Mesendoderm (in vitro differentiated cells): ENCODE data around the gene PDHX.

ENCODE experiments used
- DNase-seq: peaks from one replicate; pipeline ENCODE4 v3.0.0; 2013
- H2AK5ac ChIP-seq: 2 replicates; pipeline ENCODE4 v1.6.1; 2013; ENCODE audit warnings: low read length, inconsistent platforms
- H2BK120ac ChIP-seq: 2 replicates; pipeline ENCODE4 v1.6.1; 2013; ENCODE audit warnings: low read depth, mild to moderate bottlenecking, low read length, moderate library complexity, mixed read lengths
- H2BK15ac ChIP-seq: replicated peaks from 2 replicates; pipeline ENCODE4 v1.6.1; 2013; ENCODE audit warnings: low read depth, mild to moderate bottlenecking, moderate library complexity
- H2BK5ac ChIP-seq: 2 replicates; pipeline ENCODE4 v1.6.1; 2013; ENCODE audit warnings: low read length, inconsistent platforms
- H3K18ac ChIP-seq: 2 replicates; pipeline ENCODE4 v1.6.1; 2013; ENCODE audit warnings: mild to moderate bottlenecking, low read length, mixed read lengths
- H3K23ac ChIP-seq: one replicate; pipeline ENCODE4 v1.6.1; 2013; ENCODE audit warnings: low read length
- H3K27ac ChIP-seq: 2 replicates; pipeline ENCODE4 v1.5.1; 2013; ENCODE audit warnings: low read depth, mild to moderate bottlenecking, inconsistent platforms, low read length, moderate library complexity
- H3K27me3 ChIP-seq: 2 replicates; pipeline ENCODE4 v1.6.1; 2013; ENCODE audit warnings: low read length, control low read depth, mild to moderate bottlenecking, inconsistent platforms; ENCODE audit not compliant: insufficient read depth, poor library complexity
- H3K36me3 ChIP-seq: 2 replicates; pipeline ENCODE4 v1.6.1; 2013; ENCODE audit warnings: low read length, inconsistent platforms; ENCODE audit not compliant: control insufficient read depth, insufficient read depth
- H3K4ac ChIP-seq: one replicate; pipeline ENCODE4 v1.6.1; 2013; ENCODE audit warnings: low read depth, mild to moderate bottlenecking, low read length, moderate library complexity
- H3K4me1 ChIP-seq: 2 replicates; pipeline ENCODE4 v1.6.1; 2013; ENCODE audit warnings: low read depth, low read length, inconsistent platforms; ENCODE audit not compliant: control insufficient read depth
- H3K4me2 ChIP-seq: 2 replicates; pipeline ENCODE4 v1.6.1; 2013; ENCODE audit warnings: low read length
- H3K4me3 ChIP-seq: 2 replicates; pipeline ENCODE4 v1.5.1; 2013; ENCODE audit warnings: mild to moderate bottlenecking, low read length
- H3K56ac ChIP-seq: one replicate; pipeline ENCODE4 v1.6.1; 2013; ENCODE audit warnings: low read length
- H3K79me1 ChIP-seq: 2 replicates; pipeline ENCODE4 v1.6.1; 2013; ENCODE audit warnings: low read length, inconsistent platforms
- H3K79me2 ChIP-seq: 2 replicates; pipeline ENCODE4 v1.6.1; 2013; ENCODE audit warnings: mild to moderate bottlenecking, low read length; ENCODE audit not compliant: control insufficient read depth, insufficient read depth
- H3K9ac ChIP-seq: 2 replicates; pipeline ENCODE4 v1.6.1; 2013; ENCODE audit warnings: low read length, inconsistent platforms
- H4K5ac ChIP-seq: one replicate; pipeline ENCODE4 v1.6.1; 2013; ENCODE audit warnings: low read length
- H4K8ac ChIP-seq: one replicate; pipeline ENCODE4 v1.6.1; 2013; ENCODE audit warnings: low read depth, mild to moderate bottlenecking, control low read depth, low read length, moderate library complexity
- WGBS: extraction: QIAGEN DNeasy Blood & Tissue Kit; methylation state at CpG from one replicate; pipeline ENCODE4 v1.1.7; 2013; ENCODE audit warnings: low lambda C conversion rate, missing lambda C conversion rate; ENCODE audit not compliant: insufficient coverage; ENCODE audit errors: extremely low coverage; 5-methylcytosine and 5-hydroxymethylcytosine counted together

Gene PDHX

DNA sequence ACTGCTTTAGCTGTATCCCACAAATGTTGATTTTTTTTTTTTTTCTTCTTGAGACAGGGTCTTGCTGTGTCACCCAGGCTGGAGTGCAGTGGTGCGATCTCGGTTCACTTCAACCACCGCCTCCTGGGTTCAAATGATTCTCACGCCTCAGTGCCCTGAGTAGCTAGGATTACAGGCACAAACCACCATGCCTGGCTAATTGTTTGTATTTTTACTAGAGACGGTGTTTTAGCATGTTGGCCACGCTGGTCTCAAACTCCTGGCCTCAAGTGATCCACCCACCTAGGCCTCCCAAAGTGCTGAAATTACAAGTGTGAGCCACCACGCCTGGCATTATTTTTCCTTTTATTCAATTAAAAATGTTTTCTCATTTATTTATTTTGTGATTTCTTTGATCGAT is 55.9 kb downstream of the PDHX start:
- no peak overlapping the region for H3K9ac ChIP-seq
- H2BK5ac ChIP-seq = no peak overlapping the region
- H4K5ac ChIP-seq = no peak overlapping the region
- no peak overlapping the region for H3K4me2 ChIP-seq
- no peak overlapping the region for H3K4me3 ChIP-seq
- H4K8ac ChIP-seq = no peak overlapping the region
- H3K56ac ChIP-seq = no peak overlapping the region
- H3K27me3 ChIP-seq = no peaks in the 10 kb centered on the region
- H3K36me3 ChIP-seq = no peaks in the 10 kb centered on the region
- H3K18ac ChIP-seq = no peak overlapping the region
- no peak overlapping the region for H3K23ac ChIP-seq
- H2BK15ac ChIP-seq = no peak overlapping the region
- no peaks in the 10 kb centered on the region for H3K79me1 ChIP-seq
- H2BK120ac ChIP-seq = no peak overlapping the region
- no peaks in the 10 kb centered on the region for H3K79me2 ChIP-seq
- no peaks in the 10 kb centered on the region for H3K4me1 ChIP-seq
- DNase-seq = no peak
- H2AK5ac ChIP-seq = no peak overlapping the region
- WGBS = no CpG with 5 or more reads among the region's 8 CpGs
- no peak overlapping the region for H3K4ac ChIP-seq
- H3K27ac ChIP-seq = no peak overlapping the region

- H3K18ac ChIP-seq = no peak overlapping the region
- H3K27ac ChIP-seq = no peak overlapping the region
- H4K8ac ChIP-seq = no peak overlapping the region
- WGBS = no CpG with 5 or more reads among the region's 2 CpGs
- H3K23ac ChIP-seq = no peak overlapping the region
- no peak overlapping the region for H3K4ac ChIP-seq
- no peak overlapping the region for H3K4me2 ChIP-seq
- H3K79me2 ChIP-seq = no peaks in the 10 kb centered on the region
- no peak overlapping the region for H3K9ac ChIP-seq
- no peak overlapping the region for H3K4me3 ChIP-seq
- DNase-seq = no peak
- H2BK120ac ChIP-seq = no peak overlapping the region
- H3K56ac ChIP-seq = no peak overlapping the region
- H3K4me1 ChIP-seq = no peaks in the 10 kb centered on the region
- H2BK15ac ChIP-seq = no peak overlapping the region
- no peak overlapping the region for H4K5ac ChIP-seq
- no peaks in the 10 kb centered on the region for H3K79me1 ChIP-seq
- H3K27me3 ChIP-seq = no peaks in the 10 kb centered on the region
- no peak overlapping the region for H2AK5ac ChIP-seq
- no peaks in the 10 kb centered on the region for H3K36me3 ChIP-seq
- no peak overlapping the region for H2BK5ac ChIP-seq
Measured at GRCh38 chr11:34972892-34973291, 56.5 kb downstream of the PDHX start.

- H3K27ac ChIP-seq = no peak overlapping the region
- no peak overlapping the region for H3K4me3 ChIP-seq
- H4K5ac ChIP-seq = no peak overlapping the region
- no peak overlapping the region for H3K9ac ChIP-seq
- no peak overlapping the region for H4K8ac ChIP-seq
- H3K4me1 ChIP-seq = peaks cover 4% of the 10 kb centered on the region
- peak; percentile 19 for DNase-seq
- H3K56ac ChIP-seq = no peak overlapping the region
- no peaks in the 10 kb centered on the region for H3K36me3 ChIP-seq
- H3K18ac ChIP-seq = no peak overlapping the region
- H3K79me2 ChIP-seq = no peaks in the 10 kb centered on the region
- no peak overlapping the region for H2BK120ac ChIP-seq
- H3K79me1 ChIP-seq = no peaks in the 10 kb centered on the region
- no peak overlapping the region for H2AK5ac ChIP-seq
- H3K4ac ChIP-seq = no peak overlapping the region
- no peaks in the 10 kb centered on the region for H3K27me3 ChIP-seq
- H3K23ac ChIP-seq = no peak overlapping the region
- no peak overlapping the region for H2BK5ac ChIP-seq
- WGBS = no CpG with 5 or more reads among the region's 3 CpGs
- no peak overlapping the region for H2BK15ac ChIP-seq
- no peak overlapping the region for H3K4me2 ChIP-seq
Measured at GRCh38 chr11:34975482-34975881, 59.1 kb downstream of the PDHX start.

GRCh38 chr11:34976496-34977088 is 60.2 kb downstream of the PDHX start:
- no peak overlapping the region for H2BK15ac ChIP-seq
- no peak overlapping the region for H3K9ac ChIP-seq
- H3K4me3 ChIP-seq = no peak overlapping the region
- H2BK5ac ChIP-seq = no peak overlapping the region
- H3K79me1 ChIP-seq = no peaks in the 10 kb centered on the region
- H4K8ac ChIP-seq = no peak overlapping the region
- no peak overlapping the region for H3K56ac ChIP-seq
- H3K27ac ChIP-seq = no peak overlapping the region
- DNase-seq = peak; percentile 28
- H3K4me1 ChIP-seq = peaks cover 4% of the 10 kb centered on the region
- no peaks in the 10 kb centered on the region for H3K27me3 ChIP-seq
- peak overlapping the region; percentile 60 for H3K18ac ChIP-seq
- H3K79me2 ChIP-seq = no peaks in the 10 kb centered on the region
- no peak overlapping the region for H4K5ac ChIP-seq
- no peak overlapping the region for H2BK120ac ChIP-seq
- H3K4me2 ChIP-seq = no peak overlapping the region
- H3K4ac ChIP-seq = no peak overlapping the region
- no peaks in the 10 kb centered on the region for H3K36me3 ChIP-seq
- H3K23ac ChIP-seq = no peak overlapping the region
- no peak overlapping the region for H2AK5ac ChIP-seq

DNA sequence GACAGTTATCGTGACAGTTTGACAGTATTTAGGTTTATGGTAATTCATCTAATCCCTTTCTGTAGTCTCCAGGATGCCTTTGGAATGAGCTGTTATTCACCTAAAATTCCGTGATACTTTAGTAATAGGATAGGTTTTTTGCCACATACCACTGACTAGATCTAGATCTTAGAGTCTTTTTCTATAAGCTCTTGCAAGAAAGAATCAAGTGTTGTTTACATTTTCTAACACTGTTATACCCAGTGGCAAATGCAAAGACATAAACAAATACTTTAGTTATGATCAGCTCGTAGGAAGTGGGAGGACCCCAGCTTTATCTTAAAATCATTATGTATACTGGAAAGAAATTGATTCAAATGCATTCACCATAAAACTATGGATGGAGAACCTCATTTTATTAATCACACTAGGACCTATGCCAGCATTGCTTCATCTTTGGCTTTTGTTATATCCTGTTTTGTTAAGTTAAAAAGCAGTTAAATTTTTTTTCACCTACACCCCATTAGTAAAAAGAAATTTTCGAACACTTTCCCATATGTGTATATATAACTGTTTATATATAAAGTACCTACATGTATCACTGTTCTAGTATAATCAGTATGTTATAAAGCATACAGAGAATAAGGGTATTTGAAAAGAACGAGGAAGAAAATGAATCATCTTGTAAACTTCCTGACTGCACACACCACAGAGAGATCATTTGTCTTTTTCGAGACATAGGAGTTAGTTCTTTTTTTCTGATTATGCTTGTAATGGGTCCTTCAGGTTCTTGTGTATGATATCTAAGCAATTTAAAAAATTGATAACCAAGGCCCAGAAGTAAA is 60.9 kb downstream of the PDHX start:
- Histone ChIP-seq H3K4ac (no peak overlapping the region), H4K8ac (no peak overlapping the region), H3K18ac (no peak overlapping the region), H3K79me2 (no peaks in the 10 kb centered on the region), H3K4me2 (no peak overlapping the region), H3K27ac (no peak overlapping the region), H2BK15ac (no peak overlapping the region), H3K56ac (no peak overlapping the region), H2BK5ac (no peak overlapping the region), H3K79me1 (no peaks in the 10 kb centered on the region), H2BK120ac (no peak overlapping the region), H3K4me3 (no peak overlapping the region), H3K9ac (no peak overlapping the region), H3K36me3 (no peaks in the 10 kb centered on the region), H3K23ac (no peak overlapping the region), H2AK5ac (no peak overlapping the region), H3K27me3 (no peaks in the 10 kb centered on the region), H4K5ac (no peak overlapping the region), H3K4me1 (peaks cover 4% of the 10 kb centered on the region)
- no CpG with 5 or more reads among the region's 6 CpGs for WGBS
- DNase-seq = peak; percentile 85
